CD4-positive, alpha-beta T cell (primary cell): ENCODE results near the gene AHDC1. TPM values are rescaled to one million over a fixed set of nuclear protein-coding genes. Genes with fewer than 3 reads are reported as not detected.

Experiments
- ATAC-seq: fragments of 200-7000 bp; cut with Tn5 transposase; one replicate; pipeline ENCODE4 v1.10.0; 2022; ENCODE audit warnings: mild to moderate bottlenecking; ENCODE audit not compliant: poor library complexity
- CTCF ChIA-PET: fragments of 350-600 bp; sonication (Branson Sonifier 250); formaldehyde crosslinking; loops from one replicate; lab custom pipeline; 2021; ENCODE audit warnings: antibody characterized with exemption, inconsistent platforms; lab: Charles Lee
- POLR2A ChIA-PET: fragments of 350-600 bp; sonication (Branson Sonifier 250); formaldehyde crosslinking; loops from one replicate; lab custom pipeline; 2021; ENCODE audit warnings: antibody characterized with exemption, inconsistent platforms; lab: Charles Lee
- DNase-seq, 14 experiments: peaks; one replicate each; pipeline ENCODE4 v3.0.0-alpha.2; 2013 to 2020; ENCODE audit warnings: mixed read lengths in 2 of 14
- H3K27ac ChIP-seq, 2 donors: one replicate each; pipeline versions ENCODE4 v1.5.1 to v1.7.0; 2013; ENCODE audit warnings: low read length in 2 of 2, low read depth in 1 of 2, mild to moderate bottlenecking in 1 of 2
- H3K27me3 ChIP-seq, 2 experiments: 1 replicate in 1 of 2; 2 replicates in 1 of 2; pipeline versions ENCODE4 v1.6.1 to v1.7.0; 2013; ENCODE audit warnings: low read length in 2 of 2, control low read depth in 1 of 2, mild to moderate bottlenecking in 1 of 2, moderate library complexity in 1 of 2; ENCODE audit not compliant: insufficient read depth in 2 of 2, control insufficient read depth in 1 of 2
- H3K36me3 ChIP-seq: one replicate; pipeline ENCODE4 v1.6.1; 2013; ENCODE audit warnings: low read length, control low read depth; ENCODE audit not compliant: insufficient read depth
- H3K4me1 ChIP-seq: one replicate; pipeline ENCODE4 v1.6.1; 2013; ENCODE audit warnings: low read length, control low read depth; ENCODE audit not compliant: insufficient read depth
- H3K4me3 ChIP-seq: one replicate; pipeline ENCODE4 v1.5.1; 2013; ENCODE audit warnings: mild to moderate bottlenecking, low read length, moderate library complexity
- H3K9me3 ChIP-seq, 2 experiments: 1 replicate in 1 of 2; 2 replicates in 1 of 2; pipeline versions ENCODE4 v1.6.1 to v1.7.0; 2013; ENCODE audit warnings: low read length in 2 of 2, mild to moderate bottlenecking in 2 of 2, control low read depth in 1 of 2, moderate library complexity in 1 of 2; ENCODE audit not compliant: control insufficient read depth in 1 of 2, insufficient read depth in 1 of 2
- H3K27ac Mint-ChIP-seq: one replicate; pipeline ENCODE4 v1.8.0; 2020; ENCODE audit warnings: mixed read lengths
- H3K27me3 Mint-ChIP-seq: one replicate; pipeline ENCODE4 v1.8.0; 2021; ENCODE audit warnings: mixed read lengths
- H3K36me3 Mint-ChIP-seq: one replicate; pipeline ENCODE4 v1.8.0; 2021; ENCODE audit warnings: low read depth, mixed read lengths
- H3K4me1 Mint-ChIP-seq: one replicate; pipeline ENCODE4 v1.8.0; 2021; ENCODE audit warnings: low read depth, mixed read lengths
- H3K4me3 Mint-ChIP-seq: one replicate; pipeline ENCODE4 v1.8.0; 2020; ENCODE audit warnings: mild to moderate bottlenecking, mixed read lengths
- H3K9me3 Mint-ChIP-seq: one replicate; pipeline ENCODE4 v1.8.0; 2020; ENCODE audit warnings: mixed read lengths
- intact Hi-C, 2 experiments: fragments of 100-400 bp; cut with DNase I in 1 of 2; cut with micrococcal nuclease in 1 of 2; formaldehyde crosslinking; loops; one replicate each; pipeline versions ENCODE4 v1.15.1 to v1.9.0; 2023 to 2025; cut with DNase I, micrococcal nuclease
- total RNA-seq, 174 experiments: library from RNA in 2 of 174; stranded (reverse) in 2 of 174; gene quantifications; one replicate each; pipeline ENCODE4 v1.2.3 and lab custom pipeline; 2021 to 2026
- TF ChIP-seq, protein P1 (sequence below): fragments of 200-600 bp; IDR thresholded peaks from one replicate; pipeline ENCODE4 v1.8.0; 2022; ENCODE audit warnings: antibody characterized with exemption, mild to moderate bottlenecking

Gene AHDC1
- total RNA-seq, 2 experiments from 2014 or later = 20.8 to 22.9 TPM

DNA sequence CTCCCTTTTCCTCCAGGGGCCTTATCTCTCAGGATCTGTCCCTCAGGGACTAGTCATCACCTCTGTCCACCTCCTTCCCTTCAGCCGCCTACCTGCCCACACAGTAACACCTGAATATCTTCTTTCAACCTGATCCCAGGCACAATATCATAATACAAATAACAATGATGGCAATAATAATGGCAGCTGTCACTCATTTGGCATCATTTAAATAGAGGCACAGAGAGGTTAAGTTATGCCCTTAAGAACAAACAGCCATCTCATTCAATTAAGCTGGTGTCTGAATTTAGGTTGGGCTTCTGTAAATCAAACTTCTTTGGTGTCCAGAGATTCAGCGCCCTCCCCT, 47.5 kb downstream of the AHDC1 start:
- Mint-ChIP-seq H3K27me3 (no peaks in the 10 kb centered on the region), H3K36me3 (peaks cover 26% of the 10 kb centered on the region), H3K4me1 (peaks cover 39% of the 10 kb centered on the region), H3K27ac (peak overlapping the region; percentile 50), H3K4me3 (peak overlapping the region; percentile 23), H3K9me3 (no peaks in the 10 kb centered on the region)
- H3K4me3 ChIP-seq = no peak overlapping the region
- DNase-seq (no peak), ATAC-seq (no peak)
- peaks cover 28% of the 10 kb centered on the region for H3K4me1 ChIP-seq
- peak overlapping the region in 1 of 2 donors; percentile 1 for H3K27ac ChIP-seq
- no peaks in the 10 kb centered on the region for H3K27me3 ChIP-seq
- ChIA-PET POLR2A (interaction anchor here (0.9 to 2.1 kb wide), 9 partner anchors 12 to 160 kb away, joined by 3 to 11 read pairs (median 5); partner anchors contain the start of gene AHDC1), CTCF (interaction anchor here (0.6 to 5.2 kb wide), 34 partner anchors 13 to 260 kb away, joined by 3 to 56 read pairs (median 5); partner anchors contain the start of genes AHDC1, FAM76A, IFI6 and WASF2)
- intact Hi-C loops = loop anchor here (1.0 to 2.0 kb wide), 3 partner anchors 48 to 106 kb away; partner anchors contain the start of gene AHDC1 (in 1 of the 2)
- no peaks in the 10 kb centered on the region for H3K9me3 ChIP-seq
- H3K36me3 ChIP-seq = peaks cover 14% of the 10 kb centered on the region
- TF ChIP-seq, protein P1, sequence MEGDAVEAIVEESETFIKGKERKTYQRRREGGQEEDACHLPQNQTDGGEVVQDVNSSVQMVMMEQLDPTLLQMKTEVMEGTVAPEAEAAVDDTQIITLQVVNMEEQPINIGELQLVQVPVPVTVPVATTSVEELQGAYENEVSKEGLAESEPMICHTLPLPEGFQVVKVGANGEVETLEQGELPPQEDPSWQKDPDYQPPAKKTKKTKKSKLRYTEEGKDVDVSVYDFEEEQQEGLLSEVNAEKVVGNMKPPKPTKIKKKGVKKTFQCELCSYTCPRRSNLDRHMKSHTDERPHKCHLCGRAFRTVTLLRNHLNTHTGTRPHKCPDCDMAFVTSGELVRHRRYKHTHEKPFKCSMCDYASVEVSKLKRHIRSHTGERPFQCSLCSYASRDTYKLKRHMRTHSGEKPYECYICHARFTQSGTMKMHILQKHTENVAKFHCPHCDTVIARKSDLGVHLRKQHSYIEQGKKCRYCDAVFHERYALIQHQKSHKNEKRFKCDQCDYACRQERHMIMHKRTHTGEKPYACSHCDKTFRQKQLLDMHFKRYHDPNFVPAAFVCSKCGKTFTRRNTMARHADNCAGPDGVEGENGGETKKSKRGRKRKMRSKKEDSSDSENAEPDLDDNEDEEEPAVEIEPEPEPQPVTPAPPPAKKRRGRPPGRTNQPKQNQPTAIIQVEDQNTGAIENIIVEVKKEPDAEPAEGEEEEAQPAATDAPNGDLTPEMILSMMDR = no peak

DNA sequence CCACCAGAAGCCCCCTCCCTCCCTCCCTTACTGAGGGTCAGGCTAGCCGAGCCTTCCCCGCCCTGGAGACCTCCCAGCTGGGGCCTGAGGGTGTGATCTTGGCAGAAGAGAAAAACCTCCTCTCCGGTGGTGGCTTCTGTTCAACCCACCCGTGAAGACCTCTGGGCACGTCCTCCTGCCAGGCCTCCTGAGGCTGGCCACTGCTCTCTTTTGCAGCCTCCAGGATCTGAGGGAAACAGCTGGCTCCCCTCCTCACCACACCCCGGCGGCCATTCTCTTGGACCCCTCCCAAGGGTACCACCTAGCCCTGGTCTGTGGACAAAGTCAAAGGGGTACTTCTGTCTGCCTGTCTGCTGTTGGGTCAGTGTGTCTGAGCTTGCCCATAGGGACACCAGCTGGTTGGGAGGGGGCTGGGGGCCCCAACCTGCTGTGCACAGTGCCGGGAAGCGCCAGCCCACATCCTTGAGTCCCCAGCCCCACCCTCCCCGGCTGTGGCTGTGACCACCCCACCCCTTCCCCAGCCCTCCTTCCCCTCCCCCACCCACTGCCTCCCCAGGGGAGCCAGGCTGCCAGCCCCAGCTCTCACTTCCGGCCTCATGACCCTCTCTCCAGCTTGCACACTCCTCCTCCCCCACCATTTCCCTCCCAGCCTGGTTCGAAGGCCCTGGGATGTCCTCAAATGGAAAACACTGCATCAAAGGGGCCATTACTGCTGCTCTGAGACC, 48.1 kb downstream of the AHDC1 start:
- ChIA-PET POLR2A (interaction anchor here (0.9 to 2.1 kb wide), 7 partner anchors 13 to 107 kb away, joined by 3 to 11 read pairs (median 8); partner anchors contain the start of gene AHDC1), CTCF (interaction anchor here (0.6 to 5.2 kb wide), 33 partner anchors 13 to 260 kb away, joined by 3 to 56 read pairs (median 5); partner anchors contain the start of genes AHDC1, FAM76A, IFI6 and WASF2)
- intact Hi-C loops = loop anchor here (1.0 to 2.0 kb wide), 3 partner anchors 48 to 107 kb away; partner anchors contain the start of gene AHDC1 (in 1 of the 2)
- no peaks in the 10 kb centered on the region for H3K27me3 Mint-ChIP-seq
- H3K36me3 Mint-ChIP-seq = peaks cover 29% of the 10 kb centered on the region
- Histone ChIP-seq H3K4me3 (no peak overlapping the region), H3K27me3 (no peaks in the 10 kb centered on the region), H3K9me3 (no peaks in the 10 kb centered on the region), H3K4me1 (peaks cover 28% of the 10 kb centered on the region), H3K36me3 (peaks cover 19% of the 10 kb centered on the region), H3K27ac (peak overlapping the region in 1 of 2 donors; percentile 1)
- no peaks in the 10 kb centered on the region for H3K9me3 Mint-ChIP-seq
- H3K4me1 Mint-ChIP-seq = peaks cover 39% of the 10 kb centered on the region
- H3K27ac Mint-ChIP-seq = peak overlapping the region; percentile 50
- no peak overlapping the region for H3K4me3 Mint-ChIP-seq
- TF ChIP-seq, protein P1 = no peak
- ATAC-seq (peak; percentile 37), DNase-seq (peak in 8 of 14 experiments; percentile 17 to 63 (median 39))

DNA sequence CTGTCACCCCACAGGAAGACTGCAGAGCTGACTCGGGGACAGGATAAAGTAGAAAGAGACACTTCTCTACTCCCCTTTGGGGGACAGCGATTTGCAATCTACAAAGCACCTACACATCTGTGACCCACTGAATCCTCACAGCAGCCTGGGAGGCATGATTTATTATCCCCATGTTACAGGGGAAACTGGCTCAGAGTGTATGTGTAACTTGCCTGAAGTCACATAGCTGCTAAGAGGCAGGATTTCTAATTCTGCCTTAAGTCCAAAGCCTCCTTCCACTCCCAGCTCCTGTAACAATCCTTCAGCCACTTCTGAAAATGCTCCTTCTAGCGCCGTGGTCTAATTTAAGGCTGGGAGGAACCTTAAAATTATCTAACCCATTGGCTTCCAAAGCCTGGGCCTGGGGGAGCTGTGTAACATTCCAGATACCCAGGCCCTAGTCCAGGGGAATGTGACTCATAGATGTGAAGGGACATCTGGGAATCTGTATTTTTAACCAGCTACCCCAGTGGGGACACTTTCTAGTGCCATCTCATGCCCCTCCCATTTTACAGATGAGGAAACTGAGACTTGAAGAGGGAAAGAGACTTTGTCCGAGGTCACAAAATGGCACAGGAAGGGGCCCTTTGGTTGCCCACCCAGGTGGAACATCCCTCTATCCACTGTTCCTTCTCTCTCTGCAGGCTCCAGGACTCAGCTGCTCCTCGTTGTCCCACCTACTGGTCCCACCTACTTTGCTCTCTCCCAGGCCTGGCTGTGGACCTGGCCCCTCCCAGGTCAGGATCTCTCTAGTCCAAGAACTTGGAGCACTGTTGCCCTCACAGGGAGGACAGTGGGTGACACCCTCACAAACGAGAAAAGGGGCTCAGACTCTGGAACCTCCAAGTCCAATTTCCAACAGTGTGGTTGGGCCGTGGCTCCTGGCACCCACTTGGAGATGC, 48.9 kb downstream of the AHDC1 start:
- no peaks in the 10 kb centered on the region for H3K27me3 Mint-ChIP-seq
- H3K27ac Mint-ChIP-seq = peak overlapping the region; percentile 64
- no peak overlapping the region for H3K4me3 Mint-ChIP-seq
- Histone ChIP-seq H3K4me3 (no peak overlapping the region), H3K27ac (no peak overlapping the region), H3K4me1 (peaks cover 28% of the 10 kb centered on the region), H3K27me3 (no peaks in the 10 kb centered on the region), H3K36me3 (peaks cover 22% of the 10 kb centered on the region), H3K9me3 (no peaks in the 10 kb centered on the region)
- H3K4me1 Mint-ChIP-seq = peaks cover 39% of the 10 kb centered on the region
- no peak for ATAC-seq
- intact Hi-C loops = no loop called here
- TF ChIP-seq, protein P1 = no peak
- peaks cover 29% of the 10 kb centered on the region for H3K36me3 Mint-ChIP-seq
- ChIA-PET CTCF (interaction anchor here (5.2 kb wide), 1 partner anchor 14 kb away, joined by 56 read pairs; no protein-coding TSS in a partner anchor), POLR2A (interaction anchor here (1.1 to 2.1 kb wide), 3 partner anchors 13 to 33 kb away, joined by 6 to 10 read pairs (median 9); no protein-coding TSS in a partner anchor)
- DNase-seq = no peak
- H3K9me3 Mint-ChIP-seq = no peaks in the 10 kb centered on the region
